ENCODE results near the gene SUPT3H. TPM values are rescaled to one million over a fixed set of nuclear protein-coding genes. Genes with fewer than 3 reads are reported as not detected.

SUPT3H gene
- polyA plus RNA-seq, 1 donor (not counting 4 experiments of a cell fraction or from before 2014, with no cell fraction given), result 7.6 TPM

- H3K4me3 ChIP-seq (ENCODE audit: control insufficient read depth in 2 of 3, extremely low read depth in 1 of 3, insufficient read depth in 2 of 3, low read depth in 1 of 3, low read length in 3 of 3), result no peak overlapping the region
- TF ChIP-seq EZH2 (IDR thresholded peaks at IDR 0.05; ENCODE audit: low read length) (no peak), CTCF (optimal IDR thresholded peaks at IDR 0.05 in 1 of 3, IDR thresholded peaks at IDR 0.05 in 1 of 3, conservative IDR thresholded peaks at IDR 0.05 in 1 of 3; ENCODE audit: extremely low read depth in 1 of 3, insufficient read depth in 2 of 3, low read length in 3 of 3) (no peak)
- H2AFZ ChIP-seq (ENCODE audit: control insufficient read depth, low read length), result no peak overlapping the region
- DNase-seq (ENCODE audit: low read depth, low spot score) (no peak), FAIRE-seq (no peak)
- no peaks in the 10 kb centered on the region for H3K27me3 ChIP-seq (ENCODE audit: control insufficient read depth, extremely low read depth, insufficient read depth, low read length)
- H3K4me2 ChIP-seq (ENCODE audit: control insufficient read depth, extremely low read depth, insufficient read depth, low read depth, low read length), result no peak overlapping the region
- no peaks in the 10 kb centered on the region for H3K36me3 ChIP-seq (ENCODE audit: control insufficient read depth in 2 of 2, extremely low read depth in 1 of 2, insufficient read depth in 2 of 2, low read length in 2 of 2)
- no peaks in the 10 kb centered on the region for H3K9me3 ChIP-seq (ENCODE audit: control insufficient read depth, low read depth, low read length)
- no peaks in the 10 kb centered on the region for H3K9me1 ChIP-seq (ENCODE audit: control insufficient read depth, extremely low read depth, insufficient read depth, low read length)
- no peaks in the 10 kb centered on the region for H3K4me1 ChIP-seq (ENCODE audit: control insufficient read depth, extremely low read depth, insufficient read depth, low read length)
- H4K20me1 ChIP-seq (ENCODE audit: control insufficient read depth, extremely low read depth, insufficient read depth, low read length), result no peaks in the 10 kb centered on the region
- dilution Hi-C loops (cut with MboI; ENCODE audit: extremely low pct_ligation_motif_present, low sequenced_read_pairs), result no loop called here
- H3K9ac ChIP-seq (ENCODE audit: control insufficient read depth, extremely low read depth, insufficient read depth, low read length), result no peak overlapping the region
- H3K27ac ChIP-seq (ENCODE audit: control insufficient read depth, insufficient read depth, low read length), result no peak overlapping the region
- H3K79me2 ChIP-seq (ENCODE audit: control insufficient read depth, insufficient read depth, low read length), result no peaks in the 10 kb centered on the region
Measured at GRCh38 chr6:45123023-45123422, 254.7 kb downstream of the SUPT3H start.

DNA sequence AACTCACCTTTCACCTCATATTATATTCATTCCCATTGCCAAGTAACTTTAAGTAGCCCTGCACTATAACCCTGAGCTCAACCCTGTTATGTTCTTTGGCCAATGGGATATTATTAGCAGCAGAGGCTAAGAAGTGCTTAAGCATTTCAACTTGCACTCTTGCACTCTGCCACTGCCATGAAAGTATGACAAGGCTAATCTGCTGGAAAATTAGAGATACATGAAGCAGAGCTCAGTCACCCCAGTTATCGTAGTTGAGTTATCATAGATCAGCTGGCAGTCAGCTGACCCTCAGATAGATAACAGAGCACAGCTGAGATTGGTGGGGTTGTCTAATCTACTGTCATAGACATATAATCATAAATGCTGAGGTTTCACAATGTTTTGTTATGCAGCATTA lies 259.0 kb downstream of the SUPT3H start:
- Histone ChIP-seq H3K9me1 (ENCODE audit: control insufficient read depth, extremely low read depth, insufficient read depth, low read length) (no peaks in the 10 kb centered on the region), H3K9ac (ENCODE audit: control insufficient read depth, extremely low read depth, insufficient read depth, low read length) (no peak overlapping the region), H3K36me3 (ENCODE audit: control insufficient read depth in 2 of 2, extremely low read depth in 1 of 2, insufficient read depth in 2 of 2, low read length in 2 of 2) (no peaks in the 10 kb centered on the region), H3K4me1 (ENCODE audit: control insufficient read depth, extremely low read depth, insufficient read depth, low read length) (peaks cover 4% of the 10 kb centered on the region), H2AFZ (ENCODE audit: control insufficient read depth, low read length) (no peak overlapping the region), H3K79me2 (ENCODE audit: control insufficient read depth, insufficient read depth, low read length) (no peaks in the 10 kb centered on the region), H3K9me3 (ENCODE audit: control insufficient read depth, low read depth, low read length) (no peaks in the 10 kb centered on the region), H3K4me3 (ENCODE audit: control insufficient read depth in 2 of 3, extremely low read depth in 1 of 3, insufficient read depth in 2 of 3, low read depth in 1 of 3, low read length in 3 of 3) (no peak overlapping the region), H4K20me1 (ENCODE audit: control insufficient read depth, extremely low read depth, insufficient read depth, low read length) (no peaks in the 10 kb centered on the region), H3K27me3 (ENCODE audit: control insufficient read depth, extremely low read depth, insufficient read depth, low read length) (no peaks in the 10 kb centered on the region), H3K27ac (ENCODE audit: control insufficient read depth, insufficient read depth, low read length) (no peak overlapping the region), H3K4me2 (ENCODE audit: control insufficient read depth, extremely low read depth, insufficient read depth, low read depth, low read length) (no peak overlapping the region)
- no peak for DNase-seq (ENCODE audit: low read depth, low spot score)
- TF ChIP-seq CTCF (optimal IDR thresholded peaks at IDR 0.05 in 1 of 3, IDR thresholded peaks at IDR 0.05 in 1 of 3, conservative IDR thresholded peaks at IDR 0.05 in 1 of 3; ENCODE audit: extremely low read depth in 1 of 3, insufficient read depth in 2 of 3, low read length in 3 of 3), result no peak
- no peak for TF ChIP-seq EZH2 (IDR thresholded peaks at IDR 0.05; ENCODE audit: low read length)
- no peak for FAIRE-seq
- dilution Hi-C loops (cut with MboI; ENCODE audit: extremely low pct_ligation_motif_present, low sequenced_read_pairs), result no loop called here
